Measurements from ENCODE around the gene ACBD4.

ACBD4 gene

DNA sequence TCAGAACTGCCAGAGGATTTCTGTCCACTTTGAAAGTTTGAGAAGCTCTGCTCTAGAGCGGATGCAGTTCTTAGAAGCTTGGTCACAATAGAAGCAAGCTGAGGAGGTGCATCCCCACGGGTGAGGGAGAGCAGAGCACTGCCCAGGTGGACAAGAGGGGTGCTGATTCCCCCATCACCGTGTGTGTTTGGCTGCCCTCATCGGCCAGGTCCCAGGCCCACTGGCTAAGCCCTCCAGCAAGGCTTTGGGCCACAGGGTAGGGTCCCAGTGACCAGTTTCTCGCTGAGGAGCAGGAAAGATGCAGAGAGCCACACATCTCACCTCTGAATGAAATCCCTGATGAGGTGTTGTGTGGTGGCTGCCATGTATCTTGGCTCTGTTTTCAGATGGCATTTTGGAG, 47.5 kb upstream of the ACBD4 start:
- no peak for TF ChIP-seq CREB1 (IDR thresholded peaks at IDR 0.05; ENCODE audit: low read depth)
- no peak for TF ChIP-seq CEBPB (IDR thresholded peaks at IDR 0.05)
- TF ChIP-seq, protein P1, sequence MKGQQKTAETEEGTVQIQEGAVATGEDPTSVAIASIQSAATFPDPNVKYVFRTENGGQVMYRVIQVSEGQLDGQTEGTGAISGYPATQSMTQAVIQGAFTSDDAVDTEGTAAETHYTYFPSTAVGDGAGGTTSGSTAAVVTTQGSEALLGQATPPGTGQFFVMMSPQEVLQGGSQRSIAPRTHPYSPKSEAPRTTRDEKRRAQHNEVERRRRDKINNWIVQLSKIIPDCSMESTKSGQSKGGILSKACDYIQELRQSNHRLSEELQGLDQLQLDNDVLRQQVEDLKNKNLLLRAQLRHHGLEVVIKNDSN (IDR thresholded peaks at IDR 0.05), result no peak
- TF ChIP-seq EP300 (IDR thresholded peaks at IDR 0.05; ENCODE audit: borderline replicate concordance), result no peak
- TF ChIP-seq, protein P2, sequence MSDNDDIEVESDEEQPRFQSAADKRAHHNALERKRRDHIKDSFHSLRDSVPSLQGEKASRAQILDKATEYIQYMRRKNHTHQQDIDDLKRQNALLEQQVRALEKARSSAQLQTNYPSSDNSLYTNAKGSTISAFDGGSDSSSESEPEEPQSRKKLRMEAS (IDR thresholded peaks at IDR 0.05), result no peak
- TF ChIP-seq, protein P3, sequence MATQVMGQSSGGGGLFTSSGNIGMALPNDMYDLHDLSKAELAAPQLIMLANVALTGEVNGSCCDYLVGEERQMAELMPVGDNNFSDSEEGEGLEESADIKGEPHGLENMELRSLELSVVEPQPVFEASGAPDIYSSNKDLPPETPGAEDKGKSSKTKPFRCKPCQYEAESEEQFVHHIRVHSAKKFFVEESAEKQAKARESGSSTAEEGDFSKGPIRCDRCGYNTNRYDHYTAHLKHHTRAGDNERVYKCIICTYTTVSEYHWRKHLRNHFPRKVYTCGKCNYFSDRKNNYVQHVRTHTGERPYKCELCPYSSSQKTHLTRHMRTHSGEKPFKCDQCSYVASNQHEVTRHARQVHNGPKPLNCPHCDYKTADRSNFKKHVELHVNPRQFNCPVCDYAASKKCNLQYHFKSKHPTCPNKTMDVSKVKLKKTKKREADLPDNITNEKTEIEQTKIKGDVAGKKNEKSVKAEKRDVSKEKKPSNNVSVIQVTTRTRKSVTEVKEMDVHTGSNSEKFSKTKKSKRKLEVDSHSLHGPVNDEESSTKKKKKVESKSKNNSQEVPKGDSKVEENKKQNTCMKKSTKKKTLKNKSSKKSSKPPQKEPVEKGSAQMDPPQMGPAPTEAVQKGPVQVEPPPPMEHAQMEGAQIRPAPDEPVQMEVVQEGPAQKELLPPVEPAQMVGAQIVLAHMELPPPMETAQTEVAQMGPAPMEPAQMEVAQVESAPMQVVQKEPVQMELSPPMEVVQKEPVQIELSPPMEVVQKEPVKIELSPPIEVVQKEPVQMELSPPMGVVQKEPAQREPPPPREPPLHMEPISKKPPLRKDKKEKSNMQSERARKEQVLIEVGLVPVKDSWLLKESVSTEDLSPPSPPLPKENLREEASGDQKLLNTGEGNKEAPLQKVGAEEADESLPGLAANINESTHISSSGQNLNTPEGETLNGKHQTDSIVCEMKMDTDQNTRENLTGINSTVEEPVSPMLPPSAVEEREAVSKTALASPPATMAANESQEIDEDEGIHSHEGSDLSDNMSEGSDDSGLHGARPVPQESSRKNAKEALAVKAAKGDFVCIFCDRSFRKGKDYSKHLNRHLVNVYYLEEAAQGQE (IDR thresholded peaks at IDR 0.05; ENCODE audit: low read depth), result no peak

DNA sequence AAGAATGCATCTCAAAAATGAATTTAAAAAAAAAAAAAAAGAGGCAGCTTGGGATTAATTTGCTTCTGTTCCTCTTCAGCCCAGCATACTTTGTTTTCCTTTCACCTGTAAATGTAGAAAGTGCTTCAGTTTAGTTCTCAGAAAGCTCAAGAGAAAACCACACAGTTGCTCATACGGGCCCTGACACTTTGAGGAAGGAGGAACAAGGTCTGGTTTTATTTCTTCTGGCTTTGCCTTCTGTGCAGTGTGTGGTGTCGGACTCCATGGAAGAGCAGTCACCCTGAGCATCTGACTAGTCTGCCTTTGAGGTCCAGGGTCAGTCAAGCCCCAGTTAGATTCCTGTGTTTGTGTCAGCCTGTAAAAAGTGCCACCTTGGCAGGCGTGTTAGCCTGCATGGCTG, 46.7 kb upstream of the ACBD4 start:
- TF ChIP-seq TCF12 (IDR thresholded peaks at IDR 0.05; ENCODE audit: low read depth) (no peak), TEAD4 (IDR thresholded peaks at IDR 0.05) (no peak), ZBTB7A (IDR thresholded peaks at IDR 0.05; ENCODE audit: low read depth) (no peak), YY1 (IDR thresholded peaks at IDR 0.05; ENCODE audit: low read depth) (no peak), NFIC (IDR thresholded peaks at IDR 0.05) (no peak), CREB1 (IDR thresholded peaks at IDR 0.05; ENCODE audit: low read depth) (no peak)
- TF ChIP-seq, protein P1 (IDR thresholded peaks at IDR 0.05), result no peak
- TF ChIP-seq, protein P3 (IDR thresholded peaks at IDR 0.05; ENCODE audit: low read depth), result no peak
- TF ChIP-seq, protein P2 (IDR thresholded peaks at IDR 0.05), result no peak

DNA sequence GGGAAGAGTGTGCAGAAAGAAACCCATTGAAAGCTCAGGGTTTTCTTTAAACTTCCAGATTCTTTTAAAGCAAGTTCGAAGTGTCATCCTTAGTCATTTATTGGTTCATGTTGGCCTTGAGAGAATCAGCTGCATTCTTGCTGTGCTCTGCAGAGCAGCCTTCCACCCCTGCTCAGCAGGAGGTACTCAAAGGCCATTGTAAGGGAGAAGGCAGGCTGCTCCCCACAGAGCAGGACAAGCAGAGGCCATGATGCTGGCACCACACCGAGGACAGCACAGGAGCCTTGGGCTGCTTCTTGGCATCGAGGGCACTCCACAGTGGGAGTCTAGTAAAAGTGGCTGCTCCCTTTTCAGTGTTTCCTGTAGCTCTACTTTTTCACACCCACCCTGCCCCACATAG, 44.8 kb upstream of the ACBD4 start:
- TF ChIP-seq NFIC (IDR thresholded peaks at IDR 0.05) (peak; percentile 73), TCF12 (IDR thresholded peaks at IDR 0.05; ENCODE audit: low read depth) (0 out of 2 replicates have a peak, but pooled peaks have one; percentile 32), TEAD4 (IDR thresholded peaks at IDR 0.05) (peak; percentile 83), FOXM1 (IDR thresholded peaks at IDR 0.05; ENCODE audit: borderline replicate concordance, low read depth) (no peak; the same call in 1 of the 2 replicates), YY1 (IDR thresholded peaks at IDR 0.05; ENCODE audit: low read depth) (peak; percentile 83), RAD21 (IDR thresholded peaks at IDR 0.05; ENCODE audit: low read depth) (no peak), EP300 (IDR thresholded peaks at IDR 0.05; ENCODE audit: borderline replicate concordance) (peak; percentile 60; the same call in 1 of the 2 replicates)
- TF ChIP-seq, protein P1 (IDR thresholded peaks at IDR 0.05), result 0 out of 2 replicates have a peak, but pooled peaks have one; percentile 26
- TF ChIP-seq, protein P2 (IDR thresholded peaks at IDR 0.05), result peak; percentile 85

DNA sequence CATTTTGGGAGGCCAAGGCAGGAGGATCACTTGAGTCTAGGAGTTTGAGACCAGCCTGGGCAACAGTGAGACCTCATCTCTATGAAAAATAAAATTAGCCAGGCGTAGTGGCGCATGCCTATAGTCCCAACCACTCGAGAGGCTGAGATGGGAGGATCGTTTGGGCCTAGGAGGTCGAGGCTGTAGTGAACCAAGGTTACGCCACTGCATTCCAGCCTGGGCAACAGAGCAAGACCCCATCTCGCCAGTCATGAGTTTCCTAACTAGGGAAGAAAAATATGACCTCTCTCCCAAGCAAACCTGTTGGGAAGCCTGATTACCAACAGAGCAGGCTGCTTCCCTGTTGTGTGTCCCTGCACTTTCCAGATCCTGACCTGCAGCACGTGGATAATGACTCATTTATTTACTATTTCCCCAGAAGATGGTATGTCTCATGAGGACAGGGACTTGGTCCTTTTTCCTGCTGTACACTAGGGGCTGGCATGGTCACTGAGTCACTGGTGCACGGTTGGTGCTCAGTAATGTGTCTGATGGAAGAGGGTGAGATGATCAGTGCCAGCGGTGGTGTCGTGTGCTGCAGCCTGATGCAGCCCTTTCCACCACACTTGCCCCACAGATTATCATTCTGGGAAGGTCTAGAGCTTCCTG, 43.6 kb upstream of the ACBD4 start:
- TF ChIP-seq EP300 (IDR thresholded peaks at IDR 0.05; ENCODE audit: borderline replicate concordance) (no peak), EGR1 (IDR thresholded peaks at IDR 0.05) (no peak), NFIC (IDR thresholded peaks at IDR 0.05) (no peak), YY1 (IDR thresholded peaks at IDR 0.05; ENCODE audit: low read depth) (no peak), CEBPB (IDR thresholded peaks at IDR 0.05) (no peak), FOXM1 (IDR thresholded peaks at IDR 0.05; ENCODE audit: borderline replicate concordance, low read depth) (no peak), TCF12 (IDR thresholded peaks at IDR 0.05; ENCODE audit: low read depth) (no peak), TAF1 (IDR thresholded peaks at IDR 0.05; ENCODE audit: low read depth) (no peak), ZBTB7A (IDR thresholded peaks at IDR 0.05; ENCODE audit: low read depth) (no peak)
- TF ChIP-seq, protein P2 (IDR thresholded peaks at IDR 0.05), result no peak
- TF ChIP-seq, protein P3 (IDR thresholded peaks at IDR 0.05; ENCODE audit: low read depth), result no peak

All from Ishikawa (cell line).